Stimulated activated CD4-positive, alpha-beta T cell treated with anti-CD3 and anti-CD28 coated beads, TNF-alpha, amount 100 ng/mL, for 48 hours (primary cell): ENCODE measurements around the gene SDHA.
"Not testable (repeated sequence)": the region's sequence is repeated elsewhere in the genome, so short reads cannot be mapped to it uniquely, and the experiment has no call there.

ENCODE experiments used
- DNase-seq, 3 donors: peaks; one replicate each; pipeline ENCODE4 v3.0.0-alpha.2; 2020; ENCODE audit warnings: low read depth in 3 of 3

SDHA gene

GRCh38 chr5:219460-219863, 1.3 kb downstream of the SDHA start:
- DNase-seq = no peak

- no peak for DNase-seq
These were observed 1.9 kb downstream of the SDHA start for GRCh38 chr5:219991-220390.

GRCh38 chr5:222951-223715, 5.0 kb downstream of the SDHA start:
- not testable (repeated sequence) for DNase-seq

- no peak for DNase-seq
These were observed 5.7 kb downstream of the SDHA start for GRCh38 chr5:223791-224190.

GRCh38 chr5:225334-225733, 7.2 kb downstream of the SDHA start:
- no peak for DNase-seq

- DNase-seq = not testable (repeated sequence)
These were observed 9.3 kb downstream of the SDHA start for GRCh38 chr5:227375-227774.

GRCh38 chr5:228886-229285, 10.8 kb downstream of the SDHA start:
- no peak for DNase-seq

- no peak for DNase-seq
These were observed 12.6 kb downstream of the SDHA start for GRCh38 chr5:230711-231110.

GRCh38 chr5:231661-232060, 13.5 kb downstream of the SDHA start:
- DNase-seq = no peak

- DNase-seq = not testable (repeated sequence)
These were observed 15.3 kb downstream of the SDHA start for GRCh38 chr5:233426-233825.

- no peak for DNase-seq
These were observed 16.3 kb downstream of the SDHA start for GRCh38 chr5:234450-234849.

GRCh38 chr5:235527-235926, 17.4 kb downstream of the SDHA start:
- DNase-seq = not testable (repeated sequence)

GRCh38 chr5:237931-238330, 19.8 kb downstream of the SDHA start:
- DNase-seq = not testable (repeated sequence)

- not testable (repeated sequence) for DNase-seq
These were observed 22.4 kb downstream of the SDHA start for GRCh38 chr5:240550-240949.

- not testable (repeated sequence) for DNase-seq
These were observed 23.0 kb downstream of the SDHA start for GRCh38 chr5:241045-241669.

- not testable (repeated sequence) for DNase-seq
These were observed 25.7 kb downstream of the SDHA start for GRCh38 chr5:243683-244367.

GRCh38 chr5:245717-246116, 27.6 kb downstream of the SDHA start:
- not testable (repeated sequence) for DNase-seq

GRCh38 chr5:250396-250795, 32.3 kb downstream of the SDHA start:
- DNase-seq = not testable (repeated sequence)

- DNase-seq = not testable (repeated sequence)
These were observed 32.9 kb downstream of the SDHA start for GRCh38 chr5:251016-251415.

- DNase-seq = not testable (repeated sequence)
These were observed 33.4 kb downstream of the SDHA start for GRCh38 chr5:251538-251937.

GRCh38 chr5:251975-252374, 33.9 kb downstream of the SDHA start:
- DNase-seq = not testable (repeated sequence)

- DNase-seq = no peak
These were observed 34.4 kb downstream of the SDHA start for GRCh38 chr5:252546-252945.

- DNase-seq = not testable (repeated sequence)
These were observed 36.2 kb downstream of the SDHA start for GRCh38 chr5:254322-254721.
